Panc1 (cell line): ENCODE measurements around the gene RABGAP1L.

Experiments
- CTCF ChIP-seq: fragments of 450-650 bp; IDR thresholded peaks from 2 replicates; pipeline ENCODE4 v1.5.1; 2017; ENCODE audit warnings: mild to moderate bottlenecking
- POLR2AphosphoS5 ChIP-seq: IDR thresholded peaks from 2 replicates; pipeline ENCODE4 v1.6.1; 2012; ENCODE audit warnings: mild to moderate bottlenecking, low read depth, low read length, moderate library complexity

GRCh38 chr1:174448531-174448883 is 289.2 kb downstream of the RABGAP1L start:
- no peak for TF ChIP-seq POLR2AphosphoS5
- no peak for TF ChIP-seq CTCF
